Neural cell (in vitro differentiated cells): ENCODE data around the gene PTPN22. TPM values are rescaled to one million over a fixed set of nuclear protein-coding genes. Genes with fewer than 3 reads are reported as not detected.

Experiments used
- H2AFZ ChIP-seq: fragments of 200-600, 300-800 bp; sonication (generic), shearing (Covaris generic); 2 replicates; pipeline ENCODE4 v1.6.0; 2014; ENCODE audit warnings: low read depth, mild to moderate bottlenecking, antibody characterized with exemption, low read length, moderate library complexity
- H3F3A ChIP-seq: fragments of 200-600 bp; shearing (Covaris generic); 2 replicates; pipeline ENCODE4 v1.6.1; 2016; ENCODE audit warnings: mild to moderate bottlenecking, moderate library complexity, mixed read lengths, antibody characterized with exemption, low read length; ENCODE audit not compliant: insufficient read depth, poor library complexity, severe bottlenecking
- H3K27ac ChIP-seq: fragments of 200-600, 300-800 bp; sonication (generic), shearing (Covaris generic); 2 replicates; pipeline ENCODE4 v1.5.1; 2014; ENCODE audit warnings: mild to moderate bottlenecking, low read length, moderate library complexity
- H3K27me3 ChIP-seq: fragments of 300-800, 200-600 bp; sonication (generic), shearing (Covaris generic); 2 replicates; pipeline ENCODE4 v1.6.0; 2014; ENCODE audit warnings: mild to moderate bottlenecking, low read depth, low read length, moderate library complexity; ENCODE audit not compliant: insufficient read depth
- H3K36me3 ChIP-seq: fragments of 300-800, 200-600 bp; sonication (generic), shearing (Covaris generic); 2 replicates; pipeline ENCODE4 v1.5.1; 2014; ENCODE audit warnings: mild to moderate bottlenecking, antibody characterized with exemption, low read length, moderate library complexity; ENCODE audit not compliant: insufficient read depth
- H3K4me2 ChIP-seq: fragments of 300-800, 200-600 bp; sonication (generic), shearing (Covaris generic); 2 replicates; pipeline ENCODE4 v1.6.0; 2014; ENCODE audit warnings: mild to moderate bottlenecking, low read length
- H3K4me3 ChIP-seq: fragments of 300-800, 200-600 bp; sonication (generic), shearing (Covaris generic); 2 replicates; pipeline ENCODE4 v1.5.1; 2014; ENCODE audit warnings: mild to moderate bottlenecking, low read length, moderate library complexity
- H3K79me2 ChIP-seq: fragments of 200-600 bp; shearing (Covaris generic); replicated peaks from 2 replicates; pipeline ENCODE4 v1.6.0; 2014; ENCODE audit warnings: mild to moderate bottlenecking, low read length, moderate library complexity; ENCODE audit not compliant: insufficient read depth
- H3K9ac ChIP-seq: fragments of 300-800, 200-600 bp; sonication (generic), shearing (Covaris generic); 2 replicates; pipeline ENCODE4 v1.6.1; 2016; ENCODE audit warnings: mild to moderate bottlenecking, low read length, mixed read lengths
- H3K9me2 ChIP-seq: fragments of 200-600 bp; shearing (Covaris generic); 2 replicates; pipeline ENCODE4 v1.6.1; 2016; ENCODE audit warnings: mild to moderate bottlenecking, low read length, mixed read lengths; ENCODE audit not compliant: insufficient read depth
- H3K9me3 ChIP-seq: fragments of 200-600, 300-800 bp; sonication (generic), shearing (Covaris generic); 2 replicates; pipeline ENCODE4 v1.6.1; 2016; ENCODE audit warnings: mild to moderate bottlenecking, mixed run types, low read length, moderate library complexity, mixed read lengths
- H4K20me1 ChIP-seq: fragments of 200-600 bp; shearing (Covaris generic); 2 replicates; pipeline ENCODE4 v1.6.1; 2016; ENCODE audit warnings: mild to moderate bottlenecking, mixed run types; ENCODE audit not compliant: insufficient read depth
- CTCF ChIP-seq: fragments of 450-650 bp; IDR thresholded peaks from 2 replicates; pipeline ENCODE4 v1.5.1; 2014; ENCODE audit warnings: antibody characterized with exemption, mild to moderate bottlenecking, moderate library complexity; ENCODE audit not compliant: poor library complexity, severe bottlenecking
- EP300 ChIP-seq: fragments of 450-650 bp; conservative IDR thresholded peaks from 2 replicates; pipeline ENCODE4 v1.6.1; 2014; ENCODE audit warnings: antibody characterized with exemption, mild to moderate bottlenecking, moderate library complexity; ENCODE audit not compliant: poor library complexity, severe bottlenecking
- EZH2 ChIP-seq: fragments of 200-600, 300-800 bp; shearing (Covaris generic), sonication (generic); IDR thresholded peaks from 2 replicates; pipeline ENCODE4 v1.6.1; 2014; ENCODE audit warnings: antibody characterized with exemption, low read length, borderline replicate concordance, mild to moderate bottlenecking; ENCODE audit not compliant: insufficient read depth, poor library complexity, severe bottlenecking
- MXI1 ChIP-seq: fragments of 450-650 bp; conservative IDR thresholded peaks from 2 replicates; pipeline ENCODE4 v1.6.1; 2014; ENCODE audit warnings: antibody characterized with exemption, mild to moderate bottlenecking; ENCODE audit not compliant: poor library complexity, severe bottlenecking
- POLR2AphosphoS5 ChIP-seq: IDR thresholded peaks from 2 replicates; pipeline ENCODE4 v1.6.1; 2012
- RAD21 ChIP-seq: fragments of 450-650 bp; conservative IDR thresholded peaks from 2 replicates; pipeline ENCODE4 v1.6.1; 2014; ENCODE audit warnings: antibody characterized with exemption, mild to moderate bottlenecking, moderate library complexity
- REST ChIP-seq: IDR thresholded peaks from 2 replicates; pipeline ENCODE4 v1.6.1; 2012; ENCODE audit warnings: borderline replicate concordance
- SMC3 ChIP-seq: fragments of 450-650 bp; conservative IDR thresholded peaks from 2 replicates; pipeline ENCODE4 v1.6.1; 2014; ENCODE audit warnings: antibody characterized with exemption, mild to moderate bottlenecking, moderate library complexity; ENCODE audit not compliant: poor library complexity
- TAF1 ChIP-seq: IDR thresholded peaks from 2 replicates; pipeline ENCODE4 v1.6.1; 2012; ENCODE audit warnings: low read depth
- polyA plus RNA-seq: library from polyadenylated mRNA; depleted of rRNA; stranded (reverse); fragments of >200 nt; gene quantifications from 2 replicates; pipeline ENCODE4 v1.2.3, GENCODE V29; 2014

The PTPN22 gene
- polyA plus RNA-seq, 1 donor from 2014 or later = 0.92 TPM

GRCh38 chr1:113782406-113782805, 89.1 kb downstream of the PTPN22 start:
- H3K27ac ChIP-seq = no peak overlapping the region
- H2AFZ ChIP-seq = no peak overlapping the region
- H3K9ac ChIP-seq = no peak overlapping the region
- H3K27me3 ChIP-seq = no peaks in the 10 kb centered on the region
- H3K9me3 ChIP-seq = no peaks in the 10 kb centered on the region
- H3K4me2 ChIP-seq = no peak overlapping the region
- TF ChIP-seq CTCF (no peak), MXI1 (no peak), REST (no peak), RAD21 (no peak), EP300 (no peak)
- no peaks in the 10 kb centered on the region for H3K9me2 ChIP-seq
- peaks cover 76% of the 10 kb centered on the region for H3K79me2 ChIP-seq
- no peak overlapping the region for H3K4me3 ChIP-seq
- H3K36me3 ChIP-seq = no peaks in the 10 kb centered on the region
- peaks cover 3% of the 10 kb centered on the region for H4K20me1 ChIP-seq
- no peaks in the 10 kb centered on the region for H3F3A ChIP-seq

- TF ChIP-seq EZH2 (no peak), REST (no peak), EP300 (no peak), RAD21 (no peak), SMC3 (no peak), MXI1 (no peak), TAF1 (no peak), POLR2AphosphoS5 (no peak), CTCF (no peak)
- Histone ChIP-seq H3F3A (no peaks in the 10 kb centered on the region), H3K9ac (no peak overlapping the region), H3K79me2 (peaks cover 65% of the 10 kb centered on the region), H2AFZ (no peak overlapping the region), H3K36me3 (no peaks in the 10 kb centered on the region), H3K4me3 (no peak overlapping the region), H3K4me2 (no peak overlapping the region), H3K27me3 (no peaks in the 10 kb centered on the region), H3K9me3 (no peaks in the 10 kb centered on the region), H3K9me2 (no peaks in the 10 kb centered on the region), H4K20me1 (peaks cover 3% of the 10 kb centered on the region), H3K27ac (no peak overlapping the region)
Observed at GRCh38 chr1:113780374-113781146, 91.0 kb downstream of the PTPN22 start.
